A673 (cell line): Measurements from ENCODE around the gene CBX8. TPM values are rescaled to one million over a fixed set of nuclear protein-coding genes. Genes with fewer than 3 reads are reported as not detected.

Experiments
- BruUV-seq: library from RNA; stranded (reverse); fragments of 400-500 nt; replicated peaks from 2 replicates; lab custom pipeline; 2021; lab: Mats Ljungman, UMichigan
- CTCF ChIA-PET: fragments of 300-600 bp; sonication (Branson Sonifier 250); formaldehyde crosslinking; loops from one replicate; lab custom pipeline; 2022; ENCODE audit warnings: antibody characterized with exemption; lab: Charles Lee
- POLR2A ChIA-PET: fragments of 300-600 bp; sonication (Branson Sonifier 250); formaldehyde crosslinking; loops from one replicate; lab custom pipeline; 2022; ENCODE audit warnings: antibody characterized with exemption; ENCODE audit not compliant: low non-redundant PET; lab: Charles Lee
- DNase-seq: peaks from one replicate; pipeline ENCODE4 v3.0.0-alpha.2; 2015; ENCODE audit warnings: low spot score
- H3K27ac ChIP-seq: fragments of 200-600 bp; sonication (generic); 2 replicates; pipeline ENCODE4 v1.5.1; 2016; ENCODE audit warnings: mixed run types, low read depth, mild to moderate bottlenecking, mixed read lengths, antibody characterized with exemption, low read length; ENCODE audit not compliant: poor library complexity, severe bottlenecking
- H3K27me3 ChIP-seq: fragments of 200-600 bp; sonication (generic); replicated peaks from 2 replicates; pipeline ENCODE4 v1.6.1; 2017; ENCODE audit warnings: mixed run types, low read depth, mild to moderate bottlenecking, mixed read lengths, antibody characterized with exemption, low read length; ENCODE audit not compliant: insufficient read depth, poor library complexity
- H3K36me3 ChIP-seq: fragments of 200-600 bp; sonication (generic); 2 replicates; pipeline ENCODE4 v1.6.1; 2016; ENCODE audit warnings: mixed run types, mild to moderate bottlenecking, mixed read lengths, antibody characterized with exemption, low read length; ENCODE audit not compliant: insufficient read depth, poor library complexity, severe bottlenecking
- H3K4me1 ChIP-seq: fragments of 200-600 bp; sonication (generic); 2 replicates; pipeline ENCODE4 v1.6.1; 2017; ENCODE audit warnings: mixed run types, mild to moderate bottlenecking, mixed read lengths, antibody characterized with exemption, low read length; ENCODE audit not compliant: insufficient read depth, poor library complexity, severe bottlenecking
- H3K4me3 ChIP-seq: fragments of 200-600 bp; sonication (generic); 2 replicates; pipeline ENCODE4 v1.5.1; 2016; ENCODE audit warnings: low read depth, mixed run types, mild to moderate bottlenecking, mixed read lengths, low read length; ENCODE audit not compliant: poor library complexity, severe bottlenecking
- H3K9me3 ChIP-seq: fragments of 200-600 bp; sonication (generic); 2 replicates; pipeline ENCODE4 v1.6.1; 2016; ENCODE audit warnings: mixed run types, low read depth, mild to moderate bottlenecking, mixed read lengths, antibody characterized with exemption, low read length; ENCODE audit not compliant: poor library complexity, severe bottlenecking
- CTCF ChIP-seq: fragments of 300-800, 200-600 bp; sonication (generic); conservative IDR thresholded peaks from 2 replicates; pipeline ENCODE4 v1.5.1; 2017; ENCODE audit warnings: low read depth, mild to moderate bottlenecking, antibody characterized with exemption, low read length, moderate library complexity, mixed read lengths
- EZH2 ChIP-seq: fragments of 200-600 bp; sonication (generic); IDR thresholded peaks from 2 replicates; pipeline ENCODE4 v1.6.1; 2017; ENCODE audit warnings: borderline replicate concordance, low read depth, mild to moderate bottlenecking, mixed read lengths, antibody characterized with exemption, low read length; ENCODE audit not compliant: poor library complexity, severe bottlenecking
- intact Hi-C: fragments of 100-400 bp; cut with micrococcal nuclease; formaldehyde crosslinking; loops from one replicate; pipeline ENCODE4 v1.10.0; 2022; ENCODE audit not compliant: unreplicated experiment
- total RNA-seq: library from RNA; stranded (reverse); gene quantifications from 2 replicates; pipeline ENCODE4 v1.2.3, GENCODE V29; 2021

CBX8 gene
- total RNA-seq, 1 experiment from 2014 or later, result 27.0 TPM

DNA sequence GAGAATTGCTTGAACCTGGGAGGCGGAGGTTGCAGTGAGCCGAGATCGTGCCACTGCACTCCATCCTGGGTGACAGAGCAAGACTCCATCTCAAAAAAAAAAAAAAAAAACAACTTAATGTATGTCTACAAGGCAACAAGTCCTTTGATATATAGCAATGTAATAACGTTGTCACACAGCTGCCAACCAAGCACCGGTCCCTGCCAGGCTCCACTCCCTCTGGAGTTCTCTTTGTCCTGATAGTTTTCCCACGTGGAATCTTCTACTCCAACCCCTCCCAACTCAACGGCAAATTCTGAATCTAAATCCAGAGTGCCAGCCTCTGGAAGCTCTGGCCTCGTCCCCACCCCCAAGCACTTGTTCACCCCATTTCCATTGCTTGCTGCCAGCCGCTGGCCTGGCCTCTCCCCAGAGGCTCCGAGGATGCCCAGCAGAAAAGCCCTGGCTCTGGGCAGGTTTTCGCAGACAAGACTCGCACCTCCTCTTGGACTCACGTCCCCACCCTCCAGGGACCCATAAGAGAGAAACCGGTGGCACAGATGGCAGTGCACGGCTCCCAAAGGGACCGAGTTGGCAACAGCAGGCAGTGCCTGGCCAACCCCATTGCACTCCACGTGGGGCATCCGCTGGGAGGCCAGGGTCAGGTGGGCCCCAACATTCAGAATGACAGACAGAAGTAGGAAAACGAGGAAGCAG lies 34.8 kb downstream of the CBX8 start:
- intact Hi-C loops, result no loop called here
- DNase-seq, result no peak
- no peaks in the 10 kb centered on the region for H3K36me3 ChIP-seq
- H3K27ac ChIP-seq, result no peak overlapping the region
- CTCF ChIA-PET, result no interaction called here
- H3K27me3 ChIP-seq, result no peaks in the 10 kb centered on the region
- H3K4me1 ChIP-seq, result no peaks in the 10 kb centered on the region
- POLR2A ChIA-PET, result no interaction called here
- TF ChIP-seq CTCF (no peak), EZH2 (no peak)
- no peak overlapping the region for H3K4me3 ChIP-seq
- H3K9me3 ChIP-seq, result no peaks in the 10 kb centered on the region
- BruUV-seq, result no TSS peak

GRCh38 chr17:79760197-79760906 lies 36.5 kb downstream of the CBX8 start:
- CTCF ChIA-PET, result no interaction called here
- no peaks in the 10 kb centered on the region for H3K36me3 ChIP-seq
- H3K9me3 ChIP-seq, result no peaks in the 10 kb centered on the region
- H3K4me3 ChIP-seq, result no peak overlapping the region
- H3K27ac ChIP-seq, result no peak overlapping the region
- BruUV-seq, result no TSS peak
- intact Hi-C loops, result no loop called here
- no peak for DNase-seq
- H3K27me3 ChIP-seq, result no peaks in the 10 kb centered on the region
- POLR2A ChIA-PET, result interaction anchor here (0.6 kb wide), 1 partner anchor 757 kb away, joined by 3 read pairs; no protein-coding TSS in a partner anchor
- H3K4me1 ChIP-seq, result no peaks in the 10 kb centered on the region
- TF ChIP-seq EZH2 (no peak), CTCF (no peak)

DNA sequence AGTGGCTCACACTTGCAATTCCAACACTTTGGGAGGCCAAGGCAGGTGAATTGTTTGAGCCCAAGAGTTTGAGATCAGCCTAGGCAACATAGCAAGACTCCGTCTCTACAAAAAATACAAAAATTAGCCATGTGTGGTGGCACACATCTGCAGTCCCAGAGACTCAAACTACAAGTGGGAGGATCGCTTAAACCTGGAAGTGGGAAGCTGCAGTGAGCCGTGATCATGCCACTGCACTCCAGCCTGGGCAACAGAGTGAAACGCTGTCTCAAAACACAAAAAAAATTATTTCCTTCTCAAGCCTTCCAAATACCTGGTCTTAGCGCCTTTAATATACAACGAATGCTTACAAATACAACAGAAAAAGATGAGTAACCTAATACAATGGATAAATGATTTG lies 38.6 kb downstream of the CBX8 start:
- Histone ChIP-seq H3K27ac (no peak overlapping the region), H3K4me3 (no peak overlapping the region), H3K9me3 (no peaks in the 10 kb centered on the region), H3K27me3 (no peaks in the 10 kb centered on the region), H3K36me3 (no peaks in the 10 kb centered on the region), H3K4me1 (no peaks in the 10 kb centered on the region)
- TF ChIP-seq CTCF, result no peak
- no peak for TF ChIP-seq EZH2
- BruUV-seq, result no TSS peak
- POLR2A ChIA-PET, result no interaction called here
- intact Hi-C loops, result no loop called here
- CTCF ChIA-PET, result no interaction called here
- no peak for DNase-seq
